ENCODE data around the gene PRAMEF8. TPM values are rescaled to one million over a fixed set of nuclear protein-coding genes. Genes with fewer than 3 reads are reported as not detected.
"Not testable (repeated sequence)": the region's sequence is repeated elsewhere in the genome, so short reads cannot be mapped to it uniquely, and the experiment has no call there.

The PRAMEF8 gene
- total RNA-seq, 1 donor from 2014 or later, result not detected

- H3K27ac Mint-ChIP-seq (ENCODE audit: unreplicated experiment); DNase-seq; H3K4me3 Mint-ChIP-seq (ENCODE audit: unreplicated experiment); H3K27me3 Mint-ChIP-seq (ENCODE audit: unreplicated experiment); H3K4me1 Mint-ChIP-seq (ENCODE audit: low read depth, unreplicated experiment): not testable (repeated sequence)
- H3K9me3 Mint-ChIP-seq (ENCODE audit: unreplicated experiment), result peaks cover 19% of the 10 kb centered on the region
- H3K36me3 Mint-ChIP-seq (ENCODE audit: unreplicated experiment), result peaks cover 11% of the 10 kb centered on the region
Observed at GRCh38 chr1:13246554-13246871, 38.4 kb downstream of the PRAMEF8 start.

- Mint-ChIP-seq H3K9me3 (ENCODE audit: unreplicated experiment) (peaks cover 21% of the 10 kb centered on the region), H3K36me3 (ENCODE audit: unreplicated experiment) (peaks cover 11% of the 10 kb centered on the region)
- not testable (repeated sequence) for H3K4me3 Mint-ChIP-seq (ENCODE audit: unreplicated experiment); H3K4me1 Mint-ChIP-seq (ENCODE audit: low read depth, unreplicated experiment); DNase-seq; H3K27ac Mint-ChIP-seq (ENCODE audit: unreplicated experiment); H3K27me3 Mint-ChIP-seq (ENCODE audit: unreplicated experiment)
Observed at GRCh38 chr1:13245841-13246553, 38.9 kb downstream of the PRAMEF8 start.

- DNase-seq; H3K4me3 Mint-ChIP-seq (ENCODE audit: unreplicated experiment); H3K4me1 Mint-ChIP-seq (ENCODE audit: low read depth, unreplicated experiment); H3K27me3 Mint-ChIP-seq (ENCODE audit: unreplicated experiment); H3K27ac Mint-ChIP-seq (ENCODE audit: unreplicated experiment): not testable (repeated sequence)
- H3K9me3 Mint-ChIP-seq (ENCODE audit: unreplicated experiment), result peaks cover 22% of the 10 kb centered on the region
- H3K36me3 Mint-ChIP-seq (ENCODE audit: unreplicated experiment), result peaks cover 11% of the 10 kb centered on the region
Observed at GRCh38 chr1:13243536-13244263, 41.2 kb downstream of the PRAMEF8 start.

- H3K36me3 Mint-ChIP-seq (ENCODE audit: unreplicated experiment); H3K4me1 Mint-ChIP-seq (ENCODE audit: low read depth, unreplicated experiment); H3K4me3 Mint-ChIP-seq (ENCODE audit: unreplicated experiment); H3K27me3 Mint-ChIP-seq (ENCODE audit: unreplicated experiment); H3K27ac Mint-ChIP-seq (ENCODE audit: unreplicated experiment); DNase-seq: not testable (repeated sequence)
- peaks cover 16% of the 10 kb centered on the region for H3K9me3 Mint-ChIP-seq (ENCODE audit: unreplicated experiment)
Observed at GRCh38 chr1:13239633-13240032, 45.3 kb downstream of the PRAMEF8 start.

- H3K27me3 Mint-ChIP-seq (ENCODE audit: unreplicated experiment); H3K4me1 Mint-ChIP-seq (ENCODE audit: low read depth, unreplicated experiment); H3K27ac Mint-ChIP-seq (ENCODE audit: unreplicated experiment); DNase-seq; H3K36me3 Mint-ChIP-seq (ENCODE audit: unreplicated experiment); H3K4me3 Mint-ChIP-seq (ENCODE audit: unreplicated experiment): not testable (repeated sequence)
- peaks cover 26% of the 10 kb centered on the region for H3K9me3 Mint-ChIP-seq (ENCODE audit: unreplicated experiment)
Observed at GRCh38 chr1:13237572-13237971, 47.4 kb downstream of the PRAMEF8 start.

GRCh38 chr1:13234057-13234456, 50.9 kb downstream of the PRAMEF8 start:
- not testable (repeated sequence) for H3K27ac Mint-ChIP-seq (ENCODE audit: unreplicated experiment); H3K27me3 Mint-ChIP-seq (ENCODE audit: unreplicated experiment); H3K4me3 Mint-ChIP-seq (ENCODE audit: unreplicated experiment); H3K36me3 Mint-ChIP-seq (ENCODE audit: unreplicated experiment); H3K4me1 Mint-ChIP-seq (ENCODE audit: low read depth, unreplicated experiment); DNase-seq
- H3K9me3 Mint-ChIP-seq (ENCODE audit: unreplicated experiment), result peaks cover 36% of the 10 kb centered on the region

- H3K36me3 Mint-ChIP-seq (ENCODE audit: unreplicated experiment); DNase-seq; H3K27ac Mint-ChIP-seq (ENCODE audit: unreplicated experiment); H3K4me3 Mint-ChIP-seq (ENCODE audit: unreplicated experiment); H3K27me3 Mint-ChIP-seq (ENCODE audit: unreplicated experiment); H3K4me1 Mint-ChIP-seq (ENCODE audit: low read depth, unreplicated experiment): not testable (repeated sequence)
- H3K9me3 Mint-ChIP-seq (ENCODE audit: unreplicated experiment), result peaks cover 29% of the 10 kb centered on the region
Observed at GRCh38 chr1:13232056-13232455, 52.9 kb downstream of the PRAMEF8 start.

Other genes with a start within 250 kb of the PRAMEF8 start
- not detected for gene PRAMEF27, start 228.6 kb downstream of the PRAMEF8 start, total RNA-seq (ENCODE audit: unreplicated experiment)
- not detected for gene HNRNPCL3, start 224.4 kb downstream of the PRAMEF8 start, total RNA-seq (ENCODE audit: unreplicated experiment)
- gene PRAMEF25, start 214.4 kb downstream of the PRAMEF8 start, total RNA-seq (ENCODE audit: unreplicated experiment), result not detected
- gene HNRNPCL2, start 168.3 kb downstream of the PRAMEF8 start, total RNA-seq (ENCODE audit: unreplicated experiment), result not detected
- gene PRAMEF26, start 129.1 kb downstream of the PRAMEF8 start, total RNA-seq (ENCODE audit: unreplicated experiment), result not detected
- not detected for gene HNRNPCL4, start 119.5 kb downstream of the PRAMEF8 start, total RNA-seq (ENCODE audit: unreplicated experiment)
- not detected for gene PRAMEF9, start 113.3 kb downstream of the PRAMEF8 start, total RNA-seq (ENCODE audit: unreplicated experiment)
- 0.44 TPM for gene PRAMEF13, start 83.7 kb downstream of the PRAMEF8 start, total RNA-seq (ENCODE audit: unreplicated experiment)
- not detected for gene PRAMEF18, start 59.0 kb downstream of the PRAMEF8 start, total RNA-seq (ENCODE audit: unreplicated experiment)
- gene PRAMEF5, start 30.9 kb downstream of the PRAMEF8 start, total RNA-seq (ENCODE audit: unreplicated experiment), result not detected
- gene PRAMEF33, start 18.4 kb upstream of the PRAMEF8 start, total RNA-seq (ENCODE audit: unreplicated experiment), result not detected
- gene PRAMEF15, start 30.4 kb upstream of the PRAMEF8 start, total RNA-seq (ENCODE audit: unreplicated experiment), result not detected
- gene PRAMEF14, start 62.0 kb upstream of the PRAMEF8 start, total RNA-seq (ENCODE audit: unreplicated experiment), result 0.32 TPM
- not detected for gene PRAMEF19, start 86.8 kb upstream of the PRAMEF8 start, total RNA-seq (ENCODE audit: unreplicated experiment)
- gene PRAMEF17, start 104.5 kb upstream of the PRAMEF8 start, total RNA-seq (ENCODE audit: unreplicated experiment), result not detected
- not detected for gene PRAMEF20, start 125.3 kb upstream of the PRAMEF8 start, total RNA-seq (ENCODE audit: unreplicated experiment)
- not detected for gene LRRC38, start 228.9 kb upstream of the PRAMEF8 start, total RNA-seq (ENCODE audit: unreplicated experiment)

Data from glutamatergic neuron (in vitro differentiated cells).